NB4 (cell line): ENCODE data around the gene GDPD1.

Experiments
- DNase-seq: peaks from one replicate; pipeline ENCODE4 v3.0.0; 2010; ENCODE audit warnings: low read depth
- H3K4me3 ChIP-seq: one replicate; pipeline ENCODE4 v1.5.1; 2011; ENCODE audit warnings: mild to moderate bottlenecking, low read depth, low read length, moderate library complexity
- MYC ChIP-seq: IDR thresholded peaks from 2 replicates; pipeline ENCODE4 v1.6.1; 2011; ENCODE audit warnings: low read depth, low read length
- POLR2A ChIP-seq: IDR thresholded peaks from 2 replicates; pipeline ENCODE4 v1.6.1; 2011; ENCODE audit warnings: mild to moderate bottlenecking; ENCODE audit not compliant: insufficient read length; ENCODE audit errors: extremely low read depth
- TF ChIP-seq, protein P1 (sequence below): IDR thresholded peaks from 2 replicates; pipeline ENCODE4 v1.6.1; 2011; ENCODE audit warnings: low read depth, low read length
- TF ChIP-seq, protein P2 (sequence below): IDR thresholded peaks from one replicate; pipeline ENCODE4 v1.5.1; 2012; ENCODE audit warnings: low read depth, low read length

GDPD1 gene

DNA sequence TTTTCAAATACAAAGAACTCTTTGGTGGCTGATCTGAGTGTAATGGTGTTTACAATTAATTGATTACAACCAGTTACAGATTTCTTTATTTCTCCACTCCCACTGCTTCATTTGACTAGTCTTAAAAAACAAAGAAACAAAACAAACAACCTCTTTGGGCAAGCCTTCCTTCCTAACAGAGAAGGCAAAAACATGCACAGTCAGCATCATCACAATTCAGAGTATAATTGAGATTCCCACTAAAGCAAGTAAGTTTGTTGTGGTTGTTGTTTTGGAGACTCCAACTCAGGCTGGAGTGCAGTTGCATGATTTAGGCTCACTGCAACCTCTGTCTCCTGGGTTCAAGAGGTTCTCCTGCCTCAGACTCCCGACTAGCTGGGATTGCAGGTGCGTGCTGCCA, 40.4 kb downstream of the GDPD1 start:
- no peak for DNase-seq
- H3K4me3 ChIP-seq, result no peak overlapping the region
- TF ChIP-seq POLR2A (no peak), MYC (no peak)
- TF ChIP-seq, protein P1, sequence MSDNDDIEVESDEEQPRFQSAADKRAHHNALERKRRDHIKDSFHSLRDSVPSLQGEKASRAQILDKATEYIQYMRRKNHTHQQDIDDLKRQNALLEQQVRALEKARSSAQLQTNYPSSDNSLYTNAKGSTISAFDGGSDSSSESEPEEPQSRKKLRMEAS, result no peak
- TF ChIP-seq, protein P2, sequence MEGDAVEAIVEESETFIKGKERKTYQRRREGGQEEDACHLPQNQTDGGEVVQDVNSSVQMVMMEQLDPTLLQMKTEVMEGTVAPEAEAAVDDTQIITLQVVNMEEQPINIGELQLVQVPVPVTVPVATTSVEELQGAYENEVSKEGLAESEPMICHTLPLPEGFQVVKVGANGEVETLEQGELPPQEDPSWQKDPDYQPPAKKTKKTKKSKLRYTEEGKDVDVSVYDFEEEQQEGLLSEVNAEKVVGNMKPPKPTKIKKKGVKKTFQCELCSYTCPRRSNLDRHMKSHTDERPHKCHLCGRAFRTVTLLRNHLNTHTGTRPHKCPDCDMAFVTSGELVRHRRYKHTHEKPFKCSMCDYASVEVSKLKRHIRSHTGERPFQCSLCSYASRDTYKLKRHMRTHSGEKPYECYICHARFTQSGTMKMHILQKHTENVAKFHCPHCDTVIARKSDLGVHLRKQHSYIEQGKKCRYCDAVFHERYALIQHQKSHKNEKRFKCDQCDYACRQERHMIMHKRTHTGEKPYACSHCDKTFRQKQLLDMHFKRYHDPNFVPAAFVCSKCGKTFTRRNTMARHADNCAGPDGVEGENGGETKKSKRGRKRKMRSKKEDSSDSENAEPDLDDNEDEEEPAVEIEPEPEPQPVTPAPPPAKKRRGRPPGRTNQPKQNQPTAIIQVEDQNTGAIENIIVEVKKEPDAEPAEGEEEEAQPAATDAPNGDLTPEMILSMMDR, result no peak

DNA sequence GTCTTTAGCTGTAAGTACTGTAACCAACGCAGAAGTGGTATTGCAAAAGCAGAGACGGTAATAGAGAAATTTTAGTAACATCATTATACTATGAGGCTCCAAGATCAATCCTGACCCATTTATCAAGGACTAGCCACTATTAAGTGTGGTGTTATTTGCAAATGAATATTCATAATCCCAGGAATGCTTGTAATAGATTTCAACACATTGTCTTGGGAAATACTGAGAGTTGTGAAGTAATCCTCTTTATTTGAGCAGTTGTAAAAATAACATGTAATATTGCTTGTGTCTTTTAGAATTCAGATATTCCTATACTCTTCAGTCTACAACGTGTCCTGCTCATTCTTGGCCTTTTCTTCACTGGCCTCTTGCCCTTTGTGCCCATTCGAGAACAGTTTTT, 46.4 kb downstream of the GDPD1 start:
- TF ChIP-seq, protein P1, result no peak
- TF ChIP-seq, protein P2, result no peak
- no peak for TF ChIP-seq MYC
- no peak for TF ChIP-seq POLR2A
- no peak for DNase-seq
- H3K4me3 ChIP-seq, result no peak overlapping the region

DNA sequence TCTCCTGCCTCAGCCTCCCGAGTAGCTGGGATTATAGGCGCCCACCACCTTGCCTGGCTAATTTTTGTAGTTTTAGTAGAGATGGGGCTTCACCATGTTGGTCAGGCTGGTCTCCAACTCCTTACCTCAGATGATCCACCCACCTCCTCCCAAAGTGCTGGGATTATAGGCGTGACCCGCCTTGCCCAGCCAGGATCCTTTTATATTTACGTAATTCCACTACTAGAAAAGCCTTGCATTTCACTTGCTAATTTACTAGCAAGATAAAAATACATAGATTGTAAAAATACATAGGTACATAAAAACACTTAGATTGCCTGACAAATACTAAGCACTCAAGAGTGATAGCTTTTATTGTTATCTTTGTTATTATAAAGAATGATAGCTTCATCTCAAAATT, 47.5 kb downstream of the GDPD1 start:
- no peak for DNase-seq
- TF ChIP-seq, protein P1, result no peak
- TF ChIP-seq POLR2A, result no peak
- no peak overlapping the region for H3K4me3 ChIP-seq

DNA sequence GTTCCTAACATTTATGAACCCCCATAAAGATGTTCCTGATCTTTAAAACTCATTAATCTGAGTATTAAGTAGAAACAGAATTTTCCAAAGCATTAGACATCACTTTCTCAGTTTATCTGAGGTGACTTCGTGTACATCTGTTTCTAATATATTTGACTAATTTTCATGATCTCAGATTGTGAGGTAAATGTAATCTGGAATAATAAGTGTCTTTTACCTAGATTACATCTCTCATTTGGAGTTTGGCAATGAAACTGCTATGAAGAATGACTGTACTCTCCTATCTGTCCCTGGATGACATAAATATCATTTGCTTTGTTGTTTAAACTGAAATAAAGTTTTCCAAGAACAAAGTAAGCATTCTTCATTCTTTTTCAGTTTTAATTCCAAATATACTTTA, 55.3 kb downstream of the GDPD1 start:
- H3K4me3 ChIP-seq, result no peak overlapping the region
- no peak for DNase-seq
- TF ChIP-seq, protein P2, result no peak
- TF ChIP-seq POLR2A (no peak), MYC (no peak)
- TF ChIP-seq, protein P1, result no peak

DNA sequence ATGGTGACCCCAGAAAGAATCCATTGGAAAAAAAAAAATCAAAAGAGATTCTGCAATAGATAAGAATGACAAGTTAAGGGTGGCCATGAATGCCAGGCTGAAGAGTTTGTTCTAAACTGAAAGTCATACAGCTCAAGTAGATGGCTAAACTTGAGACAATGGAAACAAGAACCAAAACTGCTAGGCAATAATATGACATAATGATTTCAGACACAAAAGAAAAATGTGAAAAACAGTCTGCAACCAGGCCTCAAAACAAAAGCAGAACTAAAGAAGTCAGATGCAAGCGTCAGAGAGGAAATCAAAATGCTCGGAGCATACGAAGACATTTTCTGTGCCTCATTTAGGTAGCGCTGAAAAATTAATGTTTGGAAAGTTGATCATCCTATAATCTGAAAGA, 56.7 kb downstream of the GDPD1 start:
- no peak for DNase-seq
- no peak overlapping the region for H3K4me3 ChIP-seq
- TF ChIP-seq, protein P2, result no peak
- no peak for TF ChIP-seq MYC
- no peak for TF ChIP-seq POLR2A

DNA sequence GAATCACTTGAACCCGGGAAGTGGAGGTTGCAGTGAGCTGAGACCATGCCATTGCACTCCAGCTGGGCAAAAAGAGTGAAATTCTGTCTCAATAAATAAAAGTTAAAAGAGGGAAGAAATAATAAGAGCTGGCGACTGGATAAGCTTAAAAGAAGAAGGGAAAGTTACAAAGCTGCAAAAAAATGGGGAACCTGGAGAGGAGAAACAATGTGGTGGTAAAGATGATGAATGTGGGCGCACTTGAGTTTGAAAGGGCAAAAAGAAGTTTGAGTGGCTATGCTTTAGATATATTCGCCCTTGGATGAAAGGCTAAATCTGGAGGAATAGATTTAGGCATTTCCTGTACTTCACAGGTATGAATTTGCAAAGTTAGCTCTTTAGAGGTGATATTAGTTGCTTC, 58.1 kb downstream of the GDPD1 start:
- TF ChIP-seq MYC (no peak), POLR2A (no peak)
- TF ChIP-seq, protein P1, result no peak
- TF ChIP-seq, protein P2, result no peak
- no peak for DNase-seq
- H3K4me3 ChIP-seq, result no peak overlapping the region
